ENCODE data around the gene ALDH1A2. TPM values are rescaled to one million over a fixed set of nuclear protein-coding genes. Genes with fewer than 3 reads are reported as not detected.
A peak's percentile ranks its signal among the peaks of the same experiment; 100 is the strongest.

Gene ALDH1A2
- total and polyA plus RNA-seq, 4 donors, result 3.6 to 28.4 (median 9.5) TPM

- Histone ChIP-seq H3K9ac (ENCODE audit: insufficient read depth in 1 of 2, low read length in 2 of 2) (no peak overlapping the region), H3K27ac (ENCODE audit: low read depth in 1 of 2, low read length in 1 of 2) (no peak overlapping the region), H3K4me3 (no peak overlapping the region), H3K27me3 (ENCODE audit: control insufficient read depth in 3 of 3, insufficient read depth in 3 of 3, low read length in 2 of 3) (no peaks in the 10 kb centered on the region), H3K9me3 (ENCODE audit: control insufficient read depth in 4 of 4, insufficient read depth in 3 of 4, low read length in 3 of 4) (peaks cover 0 to 26% (median 8%) of the 10 kb centered on the region in 4 donors), H3K36me3 (ENCODE audit: control insufficient read depth in 4 of 4, insufficient read depth in 4 of 4, low read length in 4 of 4) (peaks cover 0 to 4% (median 0%) of the 10 kb centered on the region in 4 donors), H3K4me1 (ENCODE audit: control insufficient read depth in 5 of 5, insufficient read depth in 5 of 5, low read length in 5 of 5) (no peaks in the 10 kb centered on the region)
- no peak for DNase-seq
- 89 to 97% methylated on average over 1 of the region's 1 CpG for WGBS, 2 donors
- TF ChIP-seq, protein P1, sequence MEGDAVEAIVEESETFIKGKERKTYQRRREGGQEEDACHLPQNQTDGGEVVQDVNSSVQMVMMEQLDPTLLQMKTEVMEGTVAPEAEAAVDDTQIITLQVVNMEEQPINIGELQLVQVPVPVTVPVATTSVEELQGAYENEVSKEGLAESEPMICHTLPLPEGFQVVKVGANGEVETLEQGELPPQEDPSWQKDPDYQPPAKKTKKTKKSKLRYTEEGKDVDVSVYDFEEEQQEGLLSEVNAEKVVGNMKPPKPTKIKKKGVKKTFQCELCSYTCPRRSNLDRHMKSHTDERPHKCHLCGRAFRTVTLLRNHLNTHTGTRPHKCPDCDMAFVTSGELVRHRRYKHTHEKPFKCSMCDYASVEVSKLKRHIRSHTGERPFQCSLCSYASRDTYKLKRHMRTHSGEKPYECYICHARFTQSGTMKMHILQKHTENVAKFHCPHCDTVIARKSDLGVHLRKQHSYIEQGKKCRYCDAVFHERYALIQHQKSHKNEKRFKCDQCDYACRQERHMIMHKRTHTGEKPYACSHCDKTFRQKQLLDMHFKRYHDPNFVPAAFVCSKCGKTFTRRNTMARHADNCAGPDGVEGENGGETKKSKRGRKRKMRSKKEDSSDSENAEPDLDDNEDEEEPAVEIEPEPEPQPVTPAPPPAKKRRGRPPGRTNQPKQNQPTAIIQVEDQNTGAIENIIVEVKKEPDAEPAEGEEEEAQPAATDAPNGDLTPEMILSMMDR (IDR thresholded peaks at IDR 0.05; ENCODE audit: control extremely low read depth, extremely low read depth), result no peak
- no peak for ATAC-seq (ENCODE audit: insufficient read depth, low FRiP score)
Observed at GRCh38 chr15:58026051-58026450, 39.5 kb downstream of the ALDH1A2 start.

- no peak overlapping the region for H3K4me3 ChIP-seq
- no peaks in the 10 kb centered on the region for H3K36me3 ChIP-seq (ENCODE audit: control insufficient read depth in 4 of 4, insufficient read depth in 4 of 4, low read length in 4 of 4)
- ATAC-seq (ENCODE audit: insufficient read depth, low FRiP score), result no peak
- 75% methylated on average over 9 of the region's 9 CpGs for WGBS, 2 donors
- H3K4me1 ChIP-seq (ENCODE audit: control insufficient read depth in 5 of 5, insufficient read depth in 5 of 5, low read length in 5 of 5), result no peaks in the 10 kb centered on the region
- H3K27ac ChIP-seq (ENCODE audit: low read depth in 1 of 2, low read length in 1 of 2), result no peak overlapping the region
- H3K27me3 ChIP-seq (ENCODE audit: control insufficient read depth in 3 of 3, insufficient read depth in 3 of 3, low read length in 2 of 3), result no peaks in the 10 kb centered on the region
- DNase-seq, result peak in 1 of 3 donors; percentile 32
- H3K9me3 ChIP-seq (ENCODE audit: control insufficient read depth in 4 of 4, insufficient read depth in 3 of 4, low read length in 3 of 4), result peaks cover 0 to 21% (median 6%) of the 10 kb centered on the region in 4 donors
- H3K9ac ChIP-seq (ENCODE audit: insufficient read depth in 1 of 2, low read length in 2 of 2), result no peak overlapping the region
- TF ChIP-seq, protein P1 (IDR thresholded peaks at IDR 0.05; ENCODE audit: control extremely low read depth, extremely low read depth), result no peak
Observed at GRCh38 chr15:58021332-58022230, 43.9 kb downstream of the ALDH1A2 start.

DNA sequence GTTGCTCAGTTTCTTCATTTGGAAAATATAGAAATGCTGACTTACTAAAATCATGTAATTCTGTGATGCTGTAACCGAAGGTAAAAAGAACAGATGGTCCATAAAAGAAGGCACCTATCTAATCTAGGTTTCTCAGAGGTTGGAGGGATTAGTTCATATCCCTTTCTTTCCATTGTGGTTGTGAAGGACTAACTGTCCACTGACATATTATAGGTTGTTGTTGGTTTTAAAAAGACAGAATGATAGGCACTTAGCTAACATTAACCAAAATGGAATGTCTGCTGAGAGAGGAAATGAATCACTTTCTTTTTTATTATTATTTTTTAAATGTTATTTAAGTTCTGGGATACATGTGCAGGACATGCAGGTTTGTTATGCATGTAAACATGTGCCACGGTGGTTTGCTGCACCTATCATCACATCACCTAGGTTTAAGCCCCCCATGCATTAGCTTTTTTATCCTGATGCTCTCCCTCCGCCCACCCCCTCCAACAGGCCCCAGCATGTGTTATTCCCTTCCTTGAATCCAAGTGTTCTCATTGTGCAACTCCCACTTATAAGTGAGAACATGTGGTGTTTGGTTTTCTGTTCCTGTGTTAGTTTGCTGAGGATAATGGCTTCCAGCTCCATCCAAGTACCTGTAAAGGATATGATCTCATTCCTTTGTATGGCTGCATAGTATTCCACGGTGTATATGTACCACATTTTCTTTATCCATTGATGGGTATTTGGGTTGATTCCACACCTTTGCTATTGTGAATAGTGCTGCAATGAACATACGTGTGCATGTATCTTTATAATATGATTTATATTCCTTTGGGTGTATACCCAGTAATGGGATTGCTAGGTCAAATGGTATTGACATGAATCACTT is 45.8 kb downstream of the ALDH1A2 start:
- H3K9ac ChIP-seq (ENCODE audit: insufficient read depth in 1 of 2, low read length in 2 of 2), result no peak overlapping the region
- H3K4me1 ChIP-seq (ENCODE audit: control insufficient read depth in 5 of 5, insufficient read depth in 5 of 5, low read length in 5 of 5), result no peaks in the 10 kb centered on the region
- 73 to 76% methylated on average over 5 of the region's 5 CpGs for WGBS, 2 donors
- ATAC-seq (ENCODE audit: insufficient read depth, low FRiP score) (no peak), DNase-seq (no peak)
- H3K36me3 ChIP-seq (ENCODE audit: control insufficient read depth in 4 of 4, insufficient read depth in 4 of 4, low read length in 4 of 4), result no peaks in the 10 kb centered on the region
- no peaks in the 10 kb centered on the region for H3K27me3 ChIP-seq (ENCODE audit: control insufficient read depth in 3 of 3, insufficient read depth in 3 of 3, low read length in 2 of 3)
- TF ChIP-seq, protein P1 (IDR thresholded peaks at IDR 0.05; ENCODE audit: control extremely low read depth, extremely low read depth), result no peak
- no peak overlapping the region for H3K4me3 ChIP-seq
- H3K9me3 ChIP-seq (ENCODE audit: control insufficient read depth in 4 of 4, insufficient read depth in 3 of 4, low read length in 3 of 4), result peaks cover 0 to 13% (median 0%) of the 10 kb centered on the region in 4 donors
- no peak overlapping the region for H3K27ac ChIP-seq (ENCODE audit: low read depth in 1 of 2, low read length in 1 of 2)

All from lung (tissue), 12 donors.